ENCODE data around the gene CRIM1.

The CRIM1 gene

DNA sequence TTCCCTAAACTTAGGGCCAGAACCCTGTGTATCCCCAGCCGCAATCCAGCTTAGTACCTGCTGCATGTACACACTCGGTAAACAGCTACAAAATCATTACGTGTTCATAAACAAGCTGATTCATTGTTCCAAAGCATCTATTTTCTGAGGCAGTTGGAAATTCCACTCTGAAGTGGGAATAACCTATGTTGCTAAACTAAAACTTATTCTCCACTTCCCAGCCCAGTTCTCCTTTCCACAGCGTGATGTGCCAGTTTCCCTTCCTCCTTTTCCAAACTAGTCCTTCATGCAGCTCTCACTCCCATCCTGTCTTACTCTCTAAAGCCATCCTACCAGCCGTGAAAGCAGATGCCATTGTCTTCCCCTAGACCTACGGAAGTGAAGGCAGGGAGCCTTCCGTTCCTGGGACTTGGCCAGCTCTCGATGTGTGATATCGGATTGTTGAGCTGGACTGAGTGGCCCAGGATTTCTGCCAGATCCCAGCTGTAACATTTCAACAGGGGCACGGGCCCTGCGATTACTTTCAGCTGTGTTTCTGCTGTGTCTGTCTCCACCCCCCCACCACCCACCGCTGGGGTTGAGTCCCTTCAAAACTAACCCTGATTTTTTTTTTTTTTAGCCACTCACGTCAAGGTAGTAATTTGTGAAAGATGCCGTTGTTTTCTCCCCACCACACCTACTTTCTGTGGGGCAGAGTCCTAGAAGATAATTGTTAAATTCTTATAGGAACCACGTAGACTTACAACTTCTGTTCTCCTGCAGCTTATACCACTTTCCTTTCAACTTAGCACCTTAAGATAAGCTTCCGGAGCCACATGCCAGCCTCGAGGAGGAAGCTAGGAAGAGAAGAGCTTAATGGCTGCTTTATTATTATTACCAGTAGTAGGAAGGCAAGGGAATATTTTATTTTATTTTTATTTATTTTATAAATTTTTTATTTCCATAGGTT lies 100.9 kb downstream of the CRIM1 start:
- peak; percentile 64 for DNase-seq (ENCODE audit: low spot score)

DNA sequence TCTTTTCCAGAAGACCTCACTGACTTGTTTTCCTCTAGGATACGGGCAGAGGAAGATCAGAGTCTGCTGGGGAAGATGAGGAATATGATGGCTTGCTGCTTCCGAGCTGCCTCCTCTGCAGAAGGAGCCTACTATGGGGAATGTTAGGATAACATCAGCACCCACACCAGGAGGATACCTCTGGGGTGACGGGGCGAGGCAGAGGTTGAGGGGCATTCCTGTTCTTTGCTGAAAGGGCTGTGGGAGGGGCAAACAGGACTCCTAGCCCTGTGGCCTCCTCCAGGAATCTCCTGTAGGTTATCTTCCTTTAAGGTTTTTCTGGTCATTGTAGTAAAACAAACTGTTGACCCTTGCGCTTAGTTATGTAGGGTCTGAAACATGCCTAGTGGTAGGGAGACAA lies 102.5 kb downstream of the CRIM1 start:
- no peak for DNase-seq (ENCODE audit: low spot score)

DNA sequence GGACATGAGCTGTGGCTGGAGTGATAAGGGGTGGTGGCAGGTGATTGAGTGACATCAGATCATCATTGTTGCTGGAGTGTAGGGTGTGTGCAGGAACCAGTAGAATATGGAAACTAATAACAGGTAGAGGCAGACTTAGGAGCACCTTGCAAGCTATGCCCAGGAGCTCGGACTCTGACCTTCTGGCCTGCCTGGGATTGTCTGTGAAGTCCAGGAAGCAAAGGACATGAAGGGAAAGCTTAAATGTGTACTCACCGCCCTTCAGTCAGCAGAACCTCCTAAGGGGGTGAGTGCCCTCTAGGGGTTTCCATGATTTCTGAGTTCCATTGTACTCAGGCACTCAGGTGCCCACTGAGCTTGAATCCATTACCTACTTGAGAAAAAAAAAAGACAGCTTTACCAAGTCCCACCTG lies 104.2 kb downstream of the CRIM1 start:
- DNase-seq (ENCODE audit: low spot score): peak; percentile 28

DNA sequence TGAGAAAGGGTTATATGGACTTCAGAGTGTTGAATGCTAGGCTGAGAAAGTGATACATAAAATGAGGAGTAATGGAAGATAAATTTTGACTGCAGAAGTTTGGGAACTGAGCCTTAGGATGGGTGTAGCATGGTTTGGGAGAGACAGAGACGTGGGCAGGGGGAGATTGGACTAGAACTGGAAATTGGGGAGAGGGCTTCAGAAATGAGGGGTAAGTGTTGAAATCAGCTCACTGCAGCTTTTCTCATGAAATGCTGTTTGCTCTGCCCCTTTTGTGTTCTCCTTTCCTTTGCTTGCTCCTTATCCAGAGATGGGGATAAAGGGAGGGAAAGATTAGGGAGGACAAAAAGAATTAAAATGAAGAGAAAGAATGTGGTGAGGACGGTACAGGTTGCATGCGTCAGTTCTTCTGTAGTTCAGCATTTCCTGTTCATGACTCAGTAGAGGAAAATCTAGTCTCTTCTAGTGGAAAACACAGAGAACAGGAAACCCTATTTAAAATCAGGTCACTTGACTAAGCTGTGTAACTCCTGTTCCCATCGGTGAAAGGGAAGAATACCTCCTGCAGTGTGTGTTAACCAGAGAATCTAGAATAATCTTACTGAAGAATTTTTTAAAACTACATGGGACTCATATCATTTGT lies 105.6 kb downstream of the CRIM1 start:
- peak; percentile 77 for DNase-seq (ENCODE audit: low spot score)

DNA sequence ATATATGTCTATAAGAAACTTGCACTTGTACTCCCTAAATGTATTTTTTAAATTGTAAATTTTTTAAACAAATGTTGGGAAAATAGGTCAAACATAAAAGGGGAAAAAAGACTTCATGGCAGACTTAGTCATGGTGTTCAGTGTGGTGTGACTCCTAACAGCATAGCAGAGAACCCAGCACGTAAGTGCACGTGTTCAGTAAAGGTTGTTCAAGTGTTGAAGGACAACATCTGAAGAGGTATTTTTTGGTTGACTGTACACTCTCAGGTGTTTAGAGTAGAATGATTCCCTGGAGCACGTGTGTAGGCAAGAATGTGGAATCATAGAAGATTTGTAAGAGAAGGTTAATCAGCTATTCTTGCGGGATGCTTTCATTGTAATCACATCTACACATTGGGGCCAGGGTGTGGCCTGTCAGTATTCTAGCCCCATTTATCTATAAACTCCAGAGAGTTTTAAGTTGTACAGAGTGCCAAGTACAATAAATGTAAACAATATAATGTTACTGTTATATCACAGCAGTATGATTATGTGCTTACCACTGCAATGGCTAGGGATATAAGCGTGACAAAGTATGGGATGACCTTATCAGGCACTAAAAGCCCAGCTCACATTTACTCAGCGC lies 106.8 kb downstream of the CRIM1 start:
- no peak for DNase-seq (ENCODE audit: low spot score)

DNA sequence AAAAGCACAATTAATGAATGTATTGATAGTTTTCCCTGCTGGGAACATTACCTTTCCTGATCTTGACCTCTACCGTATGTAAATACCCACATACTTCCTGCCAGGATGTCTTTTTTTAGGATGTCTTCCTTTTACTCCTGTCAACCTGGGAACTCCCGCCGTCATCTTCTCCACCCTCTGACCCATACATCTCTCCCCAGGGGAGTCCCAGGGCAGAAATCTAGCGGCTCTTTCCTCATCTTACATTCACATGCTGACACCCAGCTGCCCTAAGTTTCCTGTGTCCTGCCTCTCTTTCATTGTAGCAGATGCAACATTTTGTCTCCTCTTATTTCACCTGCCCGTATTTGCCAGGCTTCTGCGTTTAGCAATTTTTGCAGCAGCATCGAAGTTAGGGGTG lies 107.8 kb downstream of the CRIM1 start:
- no peak for DNase-seq (ENCODE audit: low spot score)

DNA sequence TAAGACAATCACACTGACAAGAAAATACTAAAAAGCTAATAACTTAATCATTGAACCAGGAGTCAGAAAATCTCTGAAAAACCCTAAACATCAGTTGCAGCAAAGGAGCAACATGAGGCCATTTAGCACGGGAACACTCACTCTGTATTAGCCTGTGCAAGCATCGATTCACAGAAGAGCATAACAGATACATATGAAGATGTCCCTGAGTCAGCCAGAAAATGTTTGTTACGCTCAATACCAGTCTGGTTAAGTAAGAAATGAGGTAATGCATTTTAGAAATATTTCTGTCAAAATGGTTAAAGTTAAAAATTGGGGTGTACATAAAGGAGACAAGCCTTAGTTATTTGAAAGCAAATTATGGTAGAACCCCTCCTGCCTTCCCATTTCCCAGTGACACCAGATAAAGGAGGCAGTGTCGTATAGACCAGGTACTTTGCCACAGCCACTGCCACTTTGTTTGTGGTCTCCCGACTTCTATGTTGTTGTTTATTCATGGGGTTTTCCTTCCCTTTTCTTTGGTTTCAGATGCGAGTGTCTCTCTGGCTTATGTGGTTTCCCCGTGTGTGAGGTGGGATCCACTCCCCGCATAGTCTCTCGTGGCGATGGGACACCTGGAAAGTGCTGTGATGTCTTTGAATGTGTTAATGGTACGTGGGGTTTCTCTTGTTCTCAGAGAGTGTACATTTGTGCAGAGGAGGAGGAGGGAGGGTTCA lies 108.6 kb downstream of the CRIM1 start:
- DNase-seq (ENCODE audit: low spot score): no peak

DNA sequence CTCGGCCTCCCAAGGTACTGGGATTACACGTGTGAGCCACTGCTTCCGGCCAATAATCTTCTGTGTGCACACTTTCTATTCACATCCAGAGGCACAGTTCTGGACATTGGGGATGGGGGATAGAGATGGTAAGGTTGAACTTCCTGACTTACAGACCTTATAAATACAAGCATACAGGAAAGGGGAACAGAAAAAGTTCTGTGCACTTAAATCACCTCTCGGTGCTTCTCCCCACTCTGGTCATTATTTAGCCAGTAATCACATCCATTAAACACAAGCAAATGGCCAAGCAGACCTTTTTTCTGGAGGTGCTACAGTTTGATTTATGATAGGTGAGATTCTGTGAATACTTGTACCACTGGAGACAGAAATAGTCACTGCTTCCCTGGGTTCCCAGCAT lies 110.6 kb downstream of the CRIM1 start:
- DNase-seq (ENCODE audit: low spot score): no peak

DNA sequence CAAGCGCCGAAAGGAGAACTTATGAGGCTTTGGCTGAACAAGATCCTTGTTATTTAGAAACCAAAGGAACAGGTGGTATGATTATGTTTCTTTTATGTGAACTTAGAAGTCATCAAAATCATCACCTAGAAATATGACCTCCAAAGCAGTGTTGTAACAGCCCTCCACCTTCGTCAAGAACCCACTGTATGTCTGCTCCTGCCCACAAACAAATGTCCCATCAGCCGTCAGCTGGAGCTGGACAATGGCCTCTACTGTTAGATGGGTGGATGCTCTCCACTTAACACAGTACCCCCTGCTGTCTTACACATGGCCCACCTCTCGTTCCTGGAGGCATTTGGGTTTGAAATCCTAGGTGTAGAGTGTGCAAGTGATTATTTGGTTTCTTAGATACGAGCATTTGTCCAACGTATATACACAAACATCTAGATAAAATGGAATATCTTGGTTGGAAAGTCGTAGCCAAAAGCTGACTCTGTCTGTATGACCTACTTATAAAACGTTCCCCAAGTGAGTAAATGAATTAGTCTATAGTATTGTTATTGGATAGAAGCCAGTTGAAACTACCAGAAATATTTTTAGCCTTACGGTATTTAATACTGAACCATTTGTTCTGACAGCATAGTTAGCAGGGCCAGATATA lies 113.0 kb downstream of the CRIM1 start:
- DNase-seq (ENCODE audit: low spot score): no peak

DNA sequence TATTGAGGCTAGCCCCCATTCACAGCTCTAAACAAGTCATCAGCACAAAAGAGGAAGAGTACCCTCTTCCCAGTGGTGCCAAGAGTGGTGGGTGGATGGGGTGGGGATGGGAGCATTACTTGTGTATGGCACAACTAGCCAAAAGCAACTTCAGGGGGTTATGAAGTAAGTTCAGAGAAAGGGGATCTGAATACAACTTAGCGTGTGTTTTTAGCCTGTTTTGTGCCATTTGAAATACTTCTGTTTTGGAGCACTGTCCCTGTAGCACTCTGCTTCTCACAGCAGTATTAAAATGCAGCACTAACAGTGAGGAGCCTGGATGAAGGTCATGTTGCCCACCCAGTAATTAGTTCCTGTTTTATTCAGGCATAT lies 113.5 kb downstream of the CRIM1 start:
- no peak for DNase-seq (ENCODE audit: low spot score)

DNA sequence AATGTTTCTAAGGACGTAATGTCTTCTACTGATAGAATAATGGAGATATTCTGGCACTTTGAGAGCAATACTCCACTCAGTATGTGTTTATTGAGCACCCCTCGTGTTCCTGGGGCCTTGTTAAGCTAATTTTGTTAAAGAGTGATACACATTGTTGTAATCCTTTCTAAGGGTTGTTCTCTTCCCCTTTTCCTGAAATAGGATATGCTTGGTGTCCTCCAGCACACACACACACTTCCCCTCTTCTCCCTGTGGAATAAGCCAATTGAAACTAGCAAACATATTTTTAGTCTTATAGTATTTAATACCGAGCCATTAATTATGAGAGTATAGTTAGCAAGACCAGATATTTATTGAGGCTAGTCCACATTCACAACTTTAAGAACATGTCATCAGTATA lies 114.1 kb downstream of the CRIM1 start:
- DNase-seq (ENCODE audit: low spot score): no peak

DNA sequence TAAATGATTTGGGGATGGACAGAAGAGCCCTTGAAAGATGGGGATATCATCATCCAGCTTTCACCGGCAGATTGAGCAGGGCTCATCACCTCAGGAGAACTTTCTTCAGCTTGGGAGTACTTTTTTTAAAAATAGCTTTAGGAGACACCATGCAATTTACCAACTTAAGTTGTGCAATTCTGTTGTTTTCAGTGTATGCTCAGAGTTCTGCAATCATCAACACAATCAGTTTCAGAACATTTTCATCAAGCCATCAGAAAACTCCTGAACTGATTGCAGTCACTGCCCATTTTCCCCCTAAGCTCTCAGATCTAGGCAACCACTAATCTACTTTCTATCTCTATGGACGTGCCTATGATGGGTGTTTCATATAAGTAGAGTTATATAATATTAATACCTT lies 117.7 kb downstream of the CRIM1 start:
- no peak for DNase-seq (ENCODE audit: low spot score)

DNA sequence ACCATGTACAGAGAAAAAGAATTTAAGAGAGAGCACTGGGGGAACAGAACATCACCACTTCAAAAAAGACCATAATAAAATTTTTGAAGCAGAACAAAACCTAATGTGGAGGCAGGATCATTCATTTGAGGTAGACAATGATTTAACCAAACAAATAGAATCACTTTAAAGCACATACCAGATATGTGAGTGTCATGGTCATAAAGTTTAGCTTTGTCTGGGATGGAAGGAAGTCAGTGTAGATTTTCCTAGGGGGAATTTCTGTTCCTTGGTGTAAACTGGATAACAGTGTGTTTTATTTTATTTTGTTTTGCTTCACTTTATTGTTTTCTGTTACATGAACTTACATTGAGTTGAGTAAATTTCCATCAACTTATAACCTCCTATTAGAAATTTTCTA lies 120.8 kb downstream of the CRIM1 start:
- no peak for DNase-seq (ENCODE audit: low spot score)

DNA sequence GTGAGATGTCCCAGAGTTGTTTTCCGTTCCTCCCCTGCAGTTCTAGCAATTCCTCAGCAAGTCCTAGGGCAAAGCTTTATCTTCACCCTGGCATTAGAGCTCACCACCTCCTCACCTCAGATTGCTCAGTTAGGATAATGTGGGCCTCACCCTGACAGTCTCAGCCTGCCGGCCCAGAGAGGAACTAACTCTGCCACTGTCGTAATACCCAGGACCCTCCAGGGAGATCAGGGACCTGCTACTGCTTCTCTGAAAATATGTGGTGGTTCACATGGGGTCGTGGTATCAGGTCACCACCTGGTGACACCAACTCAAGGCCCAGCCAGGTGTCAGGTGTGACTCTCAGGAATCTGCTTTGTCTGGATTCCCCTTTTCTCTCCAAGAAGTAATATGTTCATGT lies 121.7 kb downstream of the CRIM1 start:
- no peak for DNase-seq (ENCODE audit: low spot score)

DNA sequence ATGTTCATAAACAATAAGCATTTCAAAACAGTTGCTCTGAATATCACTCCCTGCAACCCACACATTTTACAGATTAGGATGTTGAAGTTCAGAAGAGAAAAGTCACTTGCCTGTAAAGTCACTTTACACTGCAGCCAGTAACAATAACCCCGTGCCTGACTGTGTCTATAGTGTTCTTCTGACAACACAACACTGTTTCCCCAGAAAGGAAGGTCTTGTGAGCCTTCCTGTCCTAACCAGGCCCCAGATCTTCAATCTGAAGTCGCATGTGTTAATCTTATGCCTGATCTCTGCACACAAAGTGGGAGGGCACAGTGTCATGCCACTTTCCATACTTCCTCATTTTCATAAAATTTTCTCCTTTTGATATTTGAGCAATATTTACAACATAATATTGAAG lies 122.2 kb downstream of the CRIM1 start:
- DNase-seq (ENCODE audit: low spot score): no peak

DNA sequence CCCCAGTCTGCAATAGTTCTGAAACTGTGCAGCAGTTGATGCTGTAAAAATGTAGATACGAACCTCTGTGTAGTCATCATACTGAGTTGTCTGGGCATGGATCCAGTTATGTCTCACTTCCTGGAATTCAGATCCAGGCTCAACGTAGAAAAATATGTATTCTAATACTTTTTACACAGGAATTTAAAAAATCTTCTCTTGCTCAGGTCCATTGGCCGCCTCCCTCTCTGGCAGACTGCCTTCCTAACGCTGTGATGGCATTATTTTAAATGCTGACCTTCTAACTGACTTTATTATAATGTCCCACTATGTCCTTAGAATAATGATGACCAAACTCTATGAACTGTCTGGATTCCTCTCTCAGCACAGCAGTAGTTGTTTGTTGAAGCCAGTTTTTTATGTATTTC lies 122.8 kb downstream of the CRIM1 start:
- DNase-seq (ENCODE audit: low spot score): peak; percentile 71

DNA sequence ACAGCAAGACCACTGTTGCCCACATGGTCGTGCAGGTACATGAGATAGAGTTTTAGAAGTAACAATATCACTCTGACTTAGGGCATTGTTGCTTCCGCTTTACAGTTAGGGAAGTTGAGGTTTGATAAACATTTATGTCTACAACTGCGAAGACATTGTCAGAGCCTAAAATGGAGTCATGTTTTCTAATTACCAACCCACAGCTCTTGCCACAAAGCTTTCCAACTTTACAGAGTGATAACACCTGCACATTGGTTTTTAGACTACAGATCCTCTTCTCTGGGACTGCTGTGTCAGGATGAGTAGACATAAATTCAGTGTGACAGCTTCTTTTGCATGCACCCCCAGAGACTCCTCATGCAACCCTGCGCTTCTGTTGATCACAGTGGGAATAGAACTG lies 123.4 kb downstream of the CRIM1 start:
- no peak for DNase-seq (ENCODE audit: low spot score)

DNA sequence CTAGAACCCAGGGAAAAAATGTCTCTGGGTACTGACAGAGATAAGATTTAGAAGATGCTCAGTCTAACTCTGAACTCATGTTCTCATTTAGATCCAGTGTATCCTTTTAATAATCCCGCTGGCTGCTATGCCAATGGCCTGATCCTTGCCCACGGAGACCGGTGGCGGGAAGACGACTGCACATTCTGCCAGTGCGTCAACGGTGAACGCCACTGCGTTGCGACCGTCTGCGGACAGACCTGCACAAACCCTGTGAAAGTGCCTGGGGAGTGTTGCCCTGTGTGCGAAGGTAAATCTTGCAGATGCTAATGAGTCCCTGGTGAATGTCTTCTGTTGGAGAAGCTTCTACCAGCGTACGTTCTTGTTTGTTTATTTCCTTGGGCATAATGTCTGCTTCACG lies 123.8 kb downstream of the CRIM1 start:
- DNase-seq (ENCODE audit: low spot score): no peak

DNA sequence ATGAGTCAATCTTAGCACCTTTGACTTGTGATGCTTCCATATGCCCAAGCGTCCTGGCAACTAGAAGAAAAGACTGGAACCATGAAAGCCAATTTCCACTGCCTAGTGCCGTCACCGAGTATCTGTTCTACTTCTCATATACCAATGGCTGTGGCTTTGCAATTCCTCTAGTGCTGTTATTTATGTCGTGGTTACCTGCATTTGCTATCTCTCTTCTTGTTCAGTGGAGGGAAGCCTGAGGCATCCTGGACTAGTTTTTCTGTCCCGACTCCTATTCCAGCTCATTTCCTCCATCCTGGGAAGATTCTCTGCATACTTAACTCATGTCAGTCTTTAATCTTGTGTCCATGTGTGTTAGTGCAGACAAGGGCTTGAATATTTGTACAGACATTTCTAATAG lies 124.5 kb downstream of the CRIM1 start:
- DNase-seq (ENCODE audit: low spot score): no peak

DNA sequence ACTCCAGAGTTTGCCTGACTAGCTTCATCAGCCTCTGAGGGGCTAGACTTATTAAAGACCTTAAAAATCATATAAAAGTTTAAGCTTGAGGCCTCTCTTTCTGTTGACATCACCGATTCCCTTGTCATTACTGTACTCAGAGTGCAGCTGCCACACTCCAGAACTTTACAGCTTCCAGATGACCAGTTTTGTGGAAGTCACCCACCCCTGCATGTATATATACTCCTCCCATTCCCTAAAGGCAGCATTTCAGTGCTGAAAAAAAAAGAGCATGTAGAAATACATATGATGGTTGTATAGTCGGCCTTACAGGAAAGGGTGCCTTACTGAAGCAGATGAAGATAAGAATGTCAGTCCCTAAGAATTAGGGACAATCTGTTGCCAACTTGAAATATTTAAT lies 125.1 kb downstream of the CRIM1 start:
- DNase-seq (ENCODE audit: low spot score): no peak

DNA sequence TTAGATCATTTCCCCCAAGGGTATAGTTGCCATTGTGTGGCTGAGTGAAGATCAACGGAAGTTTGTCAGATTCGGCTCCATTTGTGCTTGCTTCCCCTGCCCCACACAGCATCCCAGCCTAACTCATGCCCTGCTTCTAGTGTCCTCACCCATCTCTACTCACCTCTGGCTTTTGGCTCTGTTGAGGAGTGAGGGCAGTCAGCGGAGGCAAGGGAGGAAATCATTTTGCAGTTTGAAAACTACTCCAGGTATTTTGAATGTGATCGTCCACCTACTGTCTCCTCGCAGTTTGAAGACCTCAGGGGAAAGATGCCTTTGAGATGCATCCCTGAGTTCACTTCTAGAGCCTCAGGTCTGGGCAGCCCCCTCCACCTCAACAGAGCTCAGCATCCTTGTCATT lies 126.1 kb downstream of the CRIM1 start:
- DNase-seq (ENCODE audit: low spot score): no peak

DNA sequence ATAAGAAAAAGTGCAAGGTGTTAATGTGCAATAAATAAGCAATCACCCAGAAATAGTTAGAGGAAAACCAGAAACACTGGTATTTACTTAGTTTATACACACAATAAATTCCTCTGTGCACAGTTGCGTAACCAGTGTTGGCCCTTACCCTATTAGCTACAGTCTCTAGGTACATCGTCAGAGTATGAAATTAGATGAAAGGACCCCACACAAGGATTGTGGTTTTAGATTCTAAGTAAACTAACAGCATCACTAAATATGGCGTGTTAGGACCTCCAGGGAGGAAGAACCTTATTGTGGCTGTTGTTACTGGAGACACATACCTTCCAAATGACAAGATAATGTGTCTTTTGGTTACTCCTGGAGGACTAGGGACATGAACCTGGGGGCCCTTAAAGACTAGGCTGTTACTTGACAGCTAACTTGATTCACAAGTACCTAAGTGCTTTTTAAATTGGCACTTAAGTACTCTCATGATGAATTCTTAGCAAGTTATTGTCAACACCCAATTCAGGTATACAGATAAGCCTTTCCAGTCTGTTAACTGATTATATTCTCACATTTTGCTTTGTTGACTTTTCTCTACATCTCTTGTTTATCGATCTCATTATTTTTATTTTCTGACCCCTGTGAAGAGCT lies 127.1 kb downstream of the CRIM1 start:
- DNase-seq (ENCODE audit: low spot score): no peak
